DMS 273 (cell line): ENCODE measurements around the gene GNPDA2.

Experiments used
- DNase-seq: peaks from one replicate; lab custom pipeline; 2025; ENCODE audit not compliant: unreplicated experiment; lab: John Stamatoyannopoulos, UW

GNPDA2 gene

DNA sequence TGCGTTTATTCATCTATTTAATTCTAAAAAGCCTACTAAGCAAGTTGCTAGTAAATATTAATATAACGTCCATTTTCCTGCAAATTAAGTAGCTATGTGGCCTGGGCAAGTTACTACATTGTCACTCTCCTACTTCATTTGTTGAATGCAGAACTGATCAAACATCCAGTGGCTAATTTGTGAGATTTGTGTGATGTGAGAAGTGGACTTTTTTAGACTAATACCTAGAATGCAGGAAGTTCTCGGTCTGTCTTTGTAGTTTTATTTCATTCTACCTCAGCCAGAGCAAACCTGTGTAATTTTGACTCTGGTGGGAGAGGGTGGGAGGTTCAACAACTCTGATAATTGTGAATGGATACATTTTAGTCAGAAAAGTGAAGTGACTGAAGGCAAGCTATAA lies 47.3 kb downstream of the GNPDA2 start:
- DNase-seq: no peak

DNA sequence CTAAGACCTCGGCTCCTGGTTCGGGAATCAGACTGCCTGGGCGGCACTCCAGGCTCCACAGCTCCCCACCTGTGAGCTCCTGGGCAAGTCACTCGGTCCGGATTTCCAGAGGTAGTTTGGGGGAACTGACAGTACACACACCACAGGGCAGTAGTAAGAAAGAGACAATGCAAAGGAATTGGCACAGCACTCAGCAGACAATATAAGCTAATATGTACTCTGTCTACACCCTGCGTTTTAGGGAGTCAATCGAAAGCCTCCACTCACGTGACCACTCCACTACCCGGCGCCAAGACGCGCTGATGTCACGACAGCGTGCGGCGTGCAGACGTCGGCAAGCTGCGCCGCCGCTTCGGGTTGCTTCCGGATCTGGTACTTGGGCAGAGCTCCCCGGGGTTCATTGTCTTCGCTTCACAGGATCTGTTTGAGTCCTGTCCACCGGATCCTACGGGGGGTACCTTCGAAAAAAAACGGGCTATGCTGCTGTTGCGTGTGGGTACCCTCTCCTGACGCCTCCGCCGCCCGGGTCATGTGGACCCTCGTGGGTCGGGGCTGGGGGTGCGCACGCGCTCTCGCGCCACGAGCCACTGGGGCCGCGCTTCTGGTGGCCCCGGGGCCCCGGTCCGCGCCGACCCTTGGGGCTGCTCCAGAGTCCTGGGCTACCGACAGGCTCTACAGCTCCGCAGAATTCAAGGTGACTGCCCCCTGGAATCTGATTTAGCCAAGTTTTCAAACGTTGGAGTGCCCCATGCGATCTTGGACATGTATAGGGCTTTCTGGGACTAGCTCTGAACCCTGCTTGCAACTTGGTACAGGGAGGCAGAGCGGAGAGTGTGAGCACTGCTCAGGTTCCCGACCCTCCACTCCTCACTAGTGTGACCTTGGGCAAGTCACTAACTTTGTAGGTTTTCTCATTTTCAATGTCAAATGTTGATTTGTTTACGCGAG lies 48.0 kb downstream of the GNPDA2 start, which contains the start of gene GUF1:
Gene GUF1 (plus strand): TSS at position 327 of the 948 bp plus-strand sequence. CDS start 203 bp downstream, at position 530.
- DNase-seq: peak; percentile 92

DNA sequence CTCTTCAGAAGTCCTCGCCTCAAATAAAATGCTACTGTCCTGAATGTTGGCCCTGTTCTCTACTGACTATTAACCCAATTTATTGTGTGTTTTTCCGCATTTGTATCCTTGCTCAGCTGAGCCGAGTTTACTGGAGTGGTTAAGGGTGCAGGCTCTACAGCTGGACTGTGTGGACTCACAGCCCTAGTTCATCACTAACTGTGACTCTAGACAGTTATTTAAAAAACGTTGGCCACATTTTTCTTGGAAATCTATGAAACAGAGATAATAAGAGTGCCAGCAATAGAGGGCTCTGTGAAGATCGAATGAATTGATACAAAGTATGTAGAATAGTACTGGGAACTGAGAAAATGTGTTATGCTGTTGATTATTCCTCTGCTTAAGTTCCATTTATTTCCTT lies 51.0 kb downstream of the GNPDA2 start:
- no peak for DNase-seq

DNA sequence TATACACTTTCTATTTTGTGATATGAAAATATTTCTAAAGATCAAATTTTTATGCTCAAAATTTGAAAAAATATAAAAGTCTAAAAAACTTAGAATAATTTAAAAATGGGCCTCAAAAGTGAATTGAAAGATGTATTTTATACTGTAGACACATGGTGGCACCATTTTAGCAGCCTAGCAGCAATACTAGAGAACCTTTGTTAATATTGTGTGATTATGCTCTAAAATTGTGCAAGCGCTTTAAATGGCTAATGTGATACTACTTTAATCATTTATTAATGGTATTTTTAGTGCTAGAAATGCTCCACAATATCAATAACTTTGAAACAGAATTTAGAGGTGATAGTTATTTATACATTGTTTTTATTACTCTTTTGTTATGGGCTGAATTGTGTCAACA lies 51.9 kb downstream of the GNPDA2 start:
- no peak for DNase-seq

DNA sequence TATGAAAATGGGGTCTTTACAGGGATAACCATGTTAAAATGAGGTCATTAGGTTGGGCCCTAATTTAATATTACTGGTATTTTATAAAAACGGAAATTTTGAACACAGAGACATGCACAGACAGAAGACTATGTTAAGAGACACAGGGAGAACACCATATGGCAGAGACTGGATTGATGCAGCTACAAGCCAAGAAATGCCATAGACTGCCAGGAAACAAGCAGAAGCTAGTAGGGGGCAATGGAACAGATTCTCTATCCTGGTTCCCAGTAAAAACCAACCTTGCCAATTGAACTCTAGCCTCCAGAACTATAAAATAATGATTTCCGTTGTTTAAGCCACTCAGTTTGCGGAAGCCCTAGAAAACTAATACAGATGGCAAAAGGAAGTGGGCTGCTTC lies 54.7 kb downstream of the GNPDA2 start:
- DNase-seq: peak; percentile 12

DNA sequence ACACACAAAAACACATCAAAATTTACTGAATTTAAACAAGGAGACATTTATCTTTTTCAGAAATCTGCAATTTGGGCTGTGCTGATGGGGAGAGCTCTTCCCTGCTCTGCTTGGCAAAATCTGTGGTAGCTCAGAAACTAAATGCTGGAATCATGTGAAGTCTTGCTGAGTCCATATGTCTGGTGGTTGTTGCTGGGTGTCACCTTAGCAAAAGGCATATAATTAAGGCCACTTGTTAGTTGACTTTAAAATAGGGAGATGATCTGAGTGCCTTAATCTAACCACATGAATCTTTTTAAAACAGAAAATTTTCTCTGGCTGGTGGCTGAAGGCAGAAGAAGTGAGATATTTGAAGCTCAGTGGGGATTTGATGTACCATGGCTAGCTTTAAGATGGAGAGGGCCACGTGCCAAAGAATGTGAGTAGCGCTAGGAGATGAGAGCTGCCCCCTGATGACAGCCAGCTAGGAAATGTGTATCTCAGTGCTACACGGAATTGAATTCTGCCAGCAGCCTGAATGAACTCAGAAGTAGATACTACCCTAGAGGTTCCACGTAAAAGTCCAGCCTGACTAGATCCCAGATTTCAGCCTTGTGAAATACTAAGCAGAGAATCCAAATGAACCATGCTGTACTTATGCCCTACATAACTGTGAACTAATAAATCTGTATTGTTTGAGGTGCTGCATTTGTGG lies 55.7 kb downstream of the GNPDA2 start:
- peak; percentile 34 for DNase-seq

DNA sequence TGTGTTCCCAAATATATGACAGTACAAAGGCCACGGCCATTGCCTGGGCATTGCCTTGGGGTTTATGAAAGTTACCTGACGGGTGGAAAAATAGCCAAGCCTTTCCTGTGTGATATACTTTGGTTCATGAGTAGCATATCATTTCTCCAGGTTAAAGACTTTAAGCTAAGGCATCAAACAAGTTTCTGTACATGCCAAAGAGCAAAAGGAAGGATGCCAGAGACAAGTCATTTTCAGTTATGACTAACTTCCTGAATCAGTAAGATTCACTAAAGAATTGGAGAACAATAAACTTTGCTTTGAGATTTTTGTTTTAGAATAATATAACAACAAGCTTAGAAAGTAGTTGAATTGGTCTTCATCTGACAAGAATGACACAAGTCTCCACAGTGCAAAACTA lies 57.8 kb downstream of the GNPDA2 start:
- no peak for DNase-seq

DNA sequence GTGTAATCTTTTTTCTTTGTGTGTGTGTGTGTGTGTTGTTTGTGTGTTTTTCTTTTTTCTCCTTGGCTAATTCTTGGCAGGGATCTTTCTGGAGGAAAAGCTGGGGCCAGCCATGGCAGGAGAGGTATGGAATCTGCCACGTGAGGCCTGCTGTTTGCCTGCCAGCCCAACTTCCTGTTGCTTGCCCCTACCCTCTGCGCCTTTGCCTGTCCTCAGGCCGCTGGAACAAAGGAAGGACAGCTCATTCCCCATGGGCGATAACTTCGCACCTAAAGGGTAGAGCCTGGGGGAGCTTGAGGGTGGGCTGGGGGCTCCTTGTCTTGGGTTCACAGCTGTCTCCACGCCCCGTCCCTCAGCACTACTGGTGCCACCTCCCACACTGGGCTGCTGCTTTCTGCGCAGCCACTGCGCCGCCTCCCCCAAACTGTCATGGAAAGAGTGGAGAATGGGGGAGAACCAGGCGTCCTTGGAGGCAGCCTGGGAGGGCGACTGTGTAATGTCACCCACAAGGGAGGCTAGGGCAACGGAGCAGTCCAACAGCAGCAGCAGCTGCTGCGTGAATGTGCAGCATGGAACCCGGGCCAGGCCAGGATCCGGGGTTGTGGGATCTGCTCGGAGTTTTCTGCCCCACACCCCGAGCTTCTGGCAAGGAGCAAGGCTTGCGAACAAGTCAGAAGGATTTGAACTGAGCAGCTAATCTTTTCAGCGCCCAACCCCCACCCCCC lies 62.7 kb downstream of the GNPDA2 start:
- no peak for DNase-seq

DNA sequence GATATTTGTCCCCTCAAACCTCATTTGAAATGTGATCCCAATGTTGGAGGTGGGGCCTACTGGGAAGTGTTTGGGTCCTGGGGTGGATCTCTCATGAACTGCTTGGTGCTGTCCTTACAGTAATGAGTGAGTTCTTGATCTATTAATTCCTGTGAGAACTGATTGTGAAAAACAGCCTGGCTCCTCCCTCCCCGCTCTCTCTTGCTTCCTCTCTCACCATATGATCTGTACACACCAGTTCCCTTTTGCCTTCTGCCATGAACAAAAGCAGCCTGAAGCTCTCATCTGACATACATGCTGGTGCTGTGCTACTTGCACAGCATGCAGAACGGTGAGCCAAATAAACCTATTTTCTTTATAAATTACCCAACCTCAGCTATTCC lies 63.7 kb downstream of the GNPDA2 start:
- DNase-seq: peak; percentile 2

DNA sequence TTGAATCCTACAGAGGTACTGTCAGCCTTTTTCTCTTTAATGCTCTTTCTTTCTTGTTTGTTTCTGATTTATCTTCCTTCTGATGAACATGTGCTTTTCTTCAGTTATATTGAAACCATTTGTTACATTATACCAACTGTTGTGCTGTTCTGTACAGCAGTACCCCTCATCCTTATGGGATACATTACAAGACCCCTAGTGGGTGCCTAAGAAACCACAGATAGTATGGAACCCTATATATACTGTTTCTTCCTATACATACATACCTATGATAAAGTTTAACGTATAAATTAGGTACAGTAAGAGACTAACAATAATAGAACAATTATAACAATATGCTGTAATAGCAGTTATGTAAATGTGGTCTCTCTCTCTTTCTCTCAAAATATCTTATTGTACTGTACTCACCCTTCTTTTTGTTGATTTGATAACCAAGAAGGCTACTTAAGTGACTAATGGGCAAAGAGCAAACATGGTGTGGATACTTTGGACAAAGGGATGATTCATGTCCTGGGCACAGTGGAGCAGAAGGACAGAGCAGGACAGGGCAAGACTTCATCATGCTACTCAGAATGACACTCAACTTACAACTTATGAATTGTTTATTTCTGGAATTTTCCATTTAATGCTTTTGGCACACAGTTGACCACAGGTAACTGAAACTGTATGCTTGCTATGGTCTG lies 64.3 kb downstream of the GNPDA2 start:
- DNase-seq: no peak

DNA sequence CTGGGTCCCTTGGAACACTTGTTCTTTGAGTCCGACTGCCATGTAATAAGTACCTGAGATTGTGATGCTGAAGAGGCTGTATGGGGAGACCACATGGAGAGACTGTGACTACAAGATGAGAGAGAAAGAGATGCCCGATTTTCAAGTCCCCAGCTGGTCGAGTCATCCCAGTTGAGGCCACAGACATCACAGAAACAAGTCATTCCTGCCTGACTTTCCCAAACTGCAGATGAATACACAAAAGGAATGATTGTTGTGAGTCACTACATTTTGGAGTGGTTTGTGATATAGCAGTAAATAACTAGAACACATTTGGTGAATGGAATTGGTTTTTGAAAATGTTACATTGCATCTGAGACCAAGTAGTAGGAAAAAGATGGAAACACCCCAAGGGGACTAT lies 66.0 kb downstream of the GNPDA2 start:
- DNase-seq: no peak

DNA sequence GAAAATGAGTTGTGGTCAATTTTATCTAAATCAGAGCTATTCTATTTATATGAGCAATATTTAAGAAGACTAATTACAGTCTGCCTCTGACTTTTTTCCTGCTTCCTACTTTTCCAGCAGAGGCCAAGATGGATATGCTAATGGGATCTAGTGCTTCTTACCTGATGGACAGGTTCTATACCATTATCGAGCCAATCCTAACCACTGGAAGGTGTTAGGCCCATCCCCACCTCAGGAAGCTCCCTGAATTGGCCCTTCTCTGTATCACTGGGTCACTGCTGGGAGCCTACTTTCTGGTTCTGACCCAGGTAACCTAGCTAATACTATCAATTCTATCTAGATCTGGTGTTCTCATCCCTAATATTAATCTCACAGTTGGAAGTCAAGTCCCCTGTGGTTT lies 74.4 kb downstream of the GNPDA2 start:
- DNase-seq: no peak
